Ovary (tissue), 9 donors: ENCODE data around the gene COP1. TPM values are rescaled to one million over a fixed set of nuclear protein-coding genes. Genes with fewer than 3 reads are reported as not detected.

ENCODE experiments used
- DNase-seq, 5 donors: peaks; one replicate each; pipeline ENCODE4 v3.0.0-alpha.2; 2019 to 2020
- H3K27ac ChIP-seq, 2 donors: fragments of 200-600 bp; one replicate each; pipeline versions ENCODE4 v1.5.1 to v1.8.0; 2019 to 2022
- H3K27me3 ChIP-seq: fragments of 200-600 bp; one replicate; pipeline ENCODE4 v1.8.0; 2022
- H3K36me3 ChIP-seq: fragments of 200-600 bp; sonication (generic); one replicate; pipeline ENCODE4 v1.5.1; 2019
- H3K4me1 ChIP-seq: one replicate; pipeline ENCODE4 v1.8.1; 2013; ENCODE audit warnings: mild to moderate bottlenecking, moderate library complexity; ENCODE audit not compliant: insufficient read depth
- H3K4me3 ChIP-seq: fragments of 200-600 bp; sonication (generic); one replicate; pipeline ENCODE4 v1.5.1; 2017
- H3K9me3 ChIP-seq, 2 donors: fragments of 200-600 bp in 1 of 2; sonication (generic) in 1 of 2; one replicate each; pipeline versions ENCODE4 v1.5.1 to v1.8.1; 2013 to 2019; ENCODE audit warnings: mild to moderate bottlenecking in 1 of 2, moderate library complexity in 1 of 2
- CTCF ChIP-seq, 3 donors: fragments of 450-650 bp in 2 of 3; fragments of 200-600 bp in 1 of 3; IDR thresholded peaks; one replicate each; pipeline versions ENCODE4 v1.5.1 to v1.8.0; 2016 to 2022; ENCODE audit warnings: antibody characterized with exemption in 3 of 3, mild to moderate bottlenecking in 1 of 3
- EP300 ChIP-seq: sonication (generic); formaldehyde crosslinking; IDR thresholded peaks from one replicate; pipeline ENCODE4 v1.6.1; 2017; ENCODE audit warnings: antibody characterized with exemption
- POLR2A ChIP-seq: fragments of 450-650 bp; IDR thresholded peaks from one replicate; pipeline ENCODE4 v1.6.1; 2017; ENCODE audit warnings: antibody characterized with exemption, mild to moderate bottlenecking, moderate library complexity
- WGBS, 3 donors: extraction: QIAGEN DNeasy Blood & Tissue Kit in 1 of 3; methylation state at CpG; one replicate each; pipeline versions ENCODE4 v1.1.5 to v1.1.7; 2013 to 2017; 5-methylcytosine and 5-hydroxymethylcytosine counted together
- intact Hi-C, 4 donors: fragments of 100-400 bp; cut with DNase I; formaldehyde crosslinking; loops; one replicate each; pipeline versions ENCODE4 v1.11.0 to v1.15.1; 2022 to 2023
- polyA plus RNA-seq, 2 donors: library from polyadenylated mRNA; stranded (reverse); fragments of 200-250 nt in 1 of 2; fragments of 350-450 nt in 1 of 2; fragmentation: Illumina TruSeq in 1 of 2; extraction: RNeasy Lipid Tissue Mini Kit (QIAGEN cat#74804) in 1 of 2; gene quantifications; one replicate each; pipeline ENCODE4 v1.2.3, GENCODE V29; 2013 to 2014
- total RNA-seq, 7 donors: library from RNA; depleted of rRNA in 2 of 7; stranded (reverse); fragments of >200 nt in 2 of 7; fragmentation: NEBNext Ultra II Directional in 3 of 7; extraction: Animal tissue kit (Norgen Biotek cat#: 25700) in 3 of 7; gene quantifications; one replicate each; pipeline versions ENCODE4 v1.1.0 to v1.2.4, GENCODE V29; 2016 to 2023
- donor health status: DM: no; HTN: no; CAD: no; lungs with moderate emphysema.
- donor health status: DM: no; HTN: no; CAD: no.
- donor health status: Bipolar disorder and iron deficiency.
- donor health status: DM: yes; HTN: yes; CAD: no.
- donor health status: DM: no; HTN: no; CAD: no.
- donor health status: DM: yes; HTN: yes; CAD: no.

Gene COP1
- total and polyA plus RNA-seq, 9 donors = 20.4 to 46.1 (median 29.0) TPM

GRCh38 chr1:176141449-176141848, 65.6 kb downstream of the COP1 start:
- no peak overlapping the region for H3K27ac ChIP-seq
- H3K27me3 ChIP-seq = no peaks in the 10 kb centered on the region
- H3K4me3 ChIP-seq = no peak overlapping the region
- no peak for TF ChIP-seq CTCF (IDR thresholded peaks at IDR 0.05)
- no peaks in the 10 kb centered on the region for H3K9me3 ChIP-seq
- no peaks in the 10 kb centered on the region for H3K36me3 ChIP-seq
- intact Hi-C loops = no loop called here
- no peaks in the 10 kb centered on the region for H3K4me1 ChIP-seq
- no peak for DNase-seq
- 93 to 100% (median 100%) methylated on average over 1 of the region's 1 CpG for WGBS, 3 donors

DNA sequence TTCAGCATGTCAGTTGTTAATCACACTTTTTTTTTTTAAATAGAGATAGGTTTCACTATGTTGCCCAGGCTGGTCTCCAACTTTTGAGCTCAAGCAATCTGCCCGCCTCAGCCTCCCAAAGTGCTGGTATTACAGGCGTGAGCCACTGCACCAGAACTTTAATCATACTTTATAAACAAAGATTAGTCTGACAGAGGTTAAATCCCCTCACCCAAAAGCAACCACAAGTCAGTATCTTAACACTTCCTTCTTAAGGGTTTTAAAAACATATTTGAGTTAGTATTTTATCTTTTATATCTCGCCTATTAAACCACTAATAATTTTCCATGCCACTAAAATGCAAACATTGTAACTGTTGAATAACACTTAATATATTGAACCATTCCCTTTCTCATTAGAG, 70.2 kb downstream of the COP1 start:
- Histone ChIP-seq H3K27me3 (no peaks in the 10 kb centered on the region), H3K36me3 (no peaks in the 10 kb centered on the region), H3K9me3 (no peaks in the 10 kb centered on the region), H3K4me3 (no peak overlapping the region), H3K4me1 (no peaks in the 10 kb centered on the region), H3K27ac (no peak overlapping the region)
- 56 to 74% (median 69%) methylated on average over 3 of the region's 3 CpGs for WGBS, 3 donors
- TF ChIP-seq CTCF (IDR thresholded peaks at IDR 0.05) = no peak
- TF ChIP-seq EP300 = no peak
- TF ChIP-seq POLR2A = no peak
- intact Hi-C loops = no loop called here
- no peak for DNase-seq

- Histone ChIP-seq H3K4me3 (no peak overlapping the region), H3K36me3 (no peaks in the 10 kb centered on the region), H3K27me3 (no peaks in the 10 kb centered on the region), H3K9me3 (no peaks in the 10 kb centered on the region), H3K27ac (no peak overlapping the region), H3K4me1 (no peaks in the 10 kb centered on the region)
- no peak for DNase-seq
- intact Hi-C loops = no loop called here
- 81 to 98% (median 82%) methylated on average over 2 of the region's 2 CpGs for WGBS, 3 donors
- TF ChIP-seq EP300 (no peak), POLR2A (no peak), CTCF (IDR thresholded peaks at IDR 0.05) (no peak)
Measured at GRCh38 chr1:176134666-176135065, 72.4 kb downstream of the COP1 start.

DNA sequence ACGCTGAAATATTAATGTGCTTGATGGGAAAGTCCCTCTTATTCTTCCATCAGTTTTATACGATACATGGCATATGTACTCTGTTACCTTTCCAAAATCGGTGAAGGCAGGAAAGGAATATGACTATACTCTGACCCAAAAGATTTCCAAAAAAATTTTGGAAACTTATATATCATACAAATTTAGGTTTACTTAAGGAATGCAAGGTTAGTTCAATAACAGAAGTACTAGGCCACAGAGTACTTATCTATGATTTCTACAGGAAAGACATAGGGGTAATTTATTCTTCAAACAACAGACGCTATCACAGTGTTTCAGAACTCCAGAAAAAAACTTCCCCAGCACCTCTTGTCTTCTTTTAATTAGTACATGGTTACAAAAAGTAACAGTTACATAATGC, 84.8 kb downstream of the COP1 start:
- DNase-seq = no peak
- TF ChIP-seq POLR2A = no peak
- TF ChIP-seq EP300 = no peak
- TF ChIP-seq CTCF (IDR thresholded peaks at IDR 0.05) = no peak
- H3K27ac ChIP-seq = no peak overlapping the region
- no peaks in the 10 kb centered on the region for H3K27me3 ChIP-seq
- 97 to 99% (median 98%) methylated on average over 4 of the region's 4 CpGs for WGBS, 3 donors
- no peak overlapping the region for H3K4me3 ChIP-seq
- H3K36me3 ChIP-seq = no peaks in the 10 kb centered on the region
- H3K4me1 ChIP-seq = no peaks in the 10 kb centered on the region
- intact Hi-C loops = no loop called here
- no peaks in the 10 kb centered on the region for H3K9me3 ChIP-seq

GRCh38 chr1:176119549-176119948, 87.5 kb downstream of the COP1 start:
- Histone ChIP-seq H3K27me3 (peaks cover 2% of the 10 kb centered on the region), H3K9me3 (no peaks in the 10 kb centered on the region), H3K4me3 (no peak overlapping the region), H3K36me3 (no peaks in the 10 kb centered on the region), H3K27ac (no peak overlapping the region), H3K4me1 (no peaks in the 10 kb centered on the region)
- DNase-seq = no peak
- intact Hi-C loops = no loop called here
- 76 to 82% (median 78%) methylated on average over 1 of the region's 1 CpG for WGBS, 3 donors
- no peak for TF ChIP-seq CTCF (IDR thresholded peaks at IDR 0.05)
